ENCODE data around the gene MYLK3. TPM values are rescaled to one million over a fixed set of nuclear protein-coding genes. Genes with fewer than 3 reads are reported as not detected.
"Not testable (repeated sequence)": the region's sequence is repeated elsewhere in the genome, so short reads cannot be mapped to it uniquely, and the experiment has no call there.

MYLK3 gene
- total RNA-seq (2014; rRNA removed; shearing (Covaris generic)), result 0.21 and 0.53 TPM in 2 replicates

DNA sequence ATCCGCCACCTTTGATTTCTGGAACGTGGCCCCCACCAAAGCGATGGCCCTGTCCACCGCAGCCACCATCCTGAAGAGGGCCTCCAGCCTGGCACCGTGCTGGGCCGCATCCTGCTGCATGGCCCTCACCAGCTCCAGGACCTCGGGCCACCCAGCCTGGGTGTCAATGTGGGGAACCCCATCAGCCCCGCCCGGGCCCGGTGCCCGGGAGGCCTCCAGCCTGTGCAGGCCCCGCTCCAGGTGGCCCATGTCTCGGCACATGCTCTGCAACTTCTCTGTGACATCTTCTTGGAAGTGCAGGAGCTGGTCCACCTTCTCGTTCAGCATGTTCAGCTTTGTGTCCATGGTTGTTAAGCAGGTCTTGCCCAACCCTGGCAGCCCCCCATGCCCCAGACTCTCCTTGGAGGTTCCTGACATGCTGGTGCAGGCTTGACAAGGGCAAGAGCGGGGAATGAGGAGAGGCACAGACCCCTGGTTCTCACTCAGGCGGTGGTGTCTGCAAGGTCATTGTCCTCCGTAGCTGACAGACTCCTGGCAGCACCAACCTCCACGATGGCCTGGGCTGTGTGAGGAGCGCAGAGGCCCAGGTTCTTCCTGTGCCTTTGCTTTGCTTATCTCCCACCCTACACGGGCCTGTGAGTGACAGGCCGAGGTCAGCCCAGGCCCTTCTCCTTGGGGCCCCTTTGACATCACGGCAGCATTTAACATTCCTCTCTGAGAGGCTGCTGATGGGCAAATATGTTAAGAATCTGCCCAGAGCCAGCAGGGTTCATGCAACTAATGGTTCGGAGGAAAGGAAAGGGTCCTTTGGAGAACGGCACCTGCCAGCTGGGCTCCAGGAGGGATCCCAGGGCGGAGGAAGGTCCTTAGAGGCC is at the start of gene MYLK3:
Gene MYLK3, minus strand, starts transcription at position 568 of the 875 bp plus-strand sequence. Its CDS starts 151 bp downstream, at position 417.
- DNase-seq (ENCODE audit: low spot score), result no peak

DNA sequence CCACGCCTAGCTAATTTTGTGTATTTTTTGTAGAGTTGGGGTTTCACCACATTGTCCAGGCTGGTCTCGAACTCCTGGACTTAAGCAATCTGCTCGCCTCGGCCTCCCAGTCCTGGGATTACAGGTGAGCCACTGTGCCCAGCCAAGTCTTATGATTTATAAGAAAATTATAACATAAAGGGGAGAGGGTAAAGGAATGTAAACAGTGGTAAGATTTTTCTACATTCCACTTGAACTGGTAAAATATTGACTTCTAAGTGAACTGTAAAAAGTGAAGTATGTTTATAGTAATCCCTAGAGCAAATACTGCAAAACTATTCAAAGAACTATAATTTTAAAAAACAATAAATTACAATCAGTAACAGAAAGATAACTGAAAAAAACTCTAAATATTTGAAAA is 49.4 kb upstream of the MYLK3 start:
- DNase-seq (ENCODE audit: low spot score), result no peak

DNA sequence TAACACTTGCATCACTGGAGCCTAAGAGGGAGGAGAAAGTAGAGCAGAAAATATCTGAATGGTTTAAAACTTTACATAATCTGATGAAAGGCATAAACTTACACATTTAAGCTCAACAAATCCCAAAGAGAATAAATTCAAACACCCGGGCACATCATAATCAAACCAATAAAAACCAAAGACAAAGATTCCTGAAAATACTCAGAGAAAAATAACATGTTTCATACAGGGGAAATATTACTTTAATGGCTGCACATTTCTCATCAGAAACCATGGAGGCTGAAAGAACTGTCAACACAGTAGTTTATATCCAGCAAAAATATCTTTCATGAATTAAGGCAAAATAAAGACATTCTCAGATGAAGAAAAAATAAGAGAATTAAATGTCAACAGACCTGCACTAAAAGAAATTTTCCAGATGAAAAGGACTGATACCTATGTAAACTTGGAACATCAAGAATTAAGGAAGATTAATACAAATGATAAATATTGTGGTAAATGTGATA is 48.7 kb upstream of the MYLK3 start:
- DNase-seq (ENCODE audit: low spot score), result no peak

DNA sequence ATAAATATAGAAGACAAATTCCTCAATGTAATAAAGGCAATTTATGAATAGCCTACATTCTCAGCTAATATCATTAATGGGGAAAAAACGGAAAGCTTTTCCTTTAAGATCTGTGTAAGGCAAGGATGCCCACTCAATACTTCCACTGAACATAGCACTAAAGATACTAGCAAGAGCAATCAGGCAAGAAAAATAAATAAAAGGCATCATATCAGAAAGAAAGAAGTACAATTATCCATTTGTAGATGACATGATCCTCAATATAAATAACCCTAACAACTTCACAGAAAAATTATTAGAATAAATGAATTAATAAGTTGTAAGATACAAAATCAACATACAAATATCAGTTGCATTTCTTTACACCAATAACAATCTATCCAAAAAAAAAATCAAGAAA is 45.7 kb upstream of the MYLK3 start:
- no peak for DNase-seq (ENCODE audit: low spot score)

DNA sequence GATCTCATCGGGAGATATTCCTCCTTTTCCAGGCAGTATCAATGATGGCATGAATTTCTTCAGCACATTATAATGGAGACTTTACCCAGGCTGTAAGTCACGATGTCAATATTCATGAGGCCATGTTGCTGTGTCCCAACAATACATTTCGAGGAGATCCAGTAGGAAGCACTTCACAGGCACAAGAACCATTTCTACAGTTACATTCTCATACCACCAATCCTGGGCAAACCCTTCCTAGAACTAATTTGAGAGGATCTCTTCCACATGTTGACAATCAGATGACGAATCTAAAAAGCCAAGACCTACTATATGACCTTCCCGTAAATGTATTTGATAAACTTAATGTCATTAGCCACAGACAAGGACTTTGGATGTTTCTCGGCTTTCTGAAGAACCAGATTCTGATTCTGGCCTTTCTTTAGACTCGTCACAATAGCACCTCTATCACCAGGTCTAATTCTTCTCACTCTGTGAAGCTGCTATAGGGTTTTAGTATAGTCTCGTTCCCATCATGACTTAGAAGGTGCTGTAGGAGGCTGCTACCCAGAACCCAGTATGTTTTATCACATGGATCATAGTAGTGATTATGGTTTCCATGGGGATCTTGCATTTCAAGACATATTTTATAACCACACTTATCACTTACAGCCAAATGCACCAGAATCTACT is 42.6 kb upstream of the MYLK3 start:
- DNase-seq (ENCODE audit: low spot score), result no peak

DNA sequence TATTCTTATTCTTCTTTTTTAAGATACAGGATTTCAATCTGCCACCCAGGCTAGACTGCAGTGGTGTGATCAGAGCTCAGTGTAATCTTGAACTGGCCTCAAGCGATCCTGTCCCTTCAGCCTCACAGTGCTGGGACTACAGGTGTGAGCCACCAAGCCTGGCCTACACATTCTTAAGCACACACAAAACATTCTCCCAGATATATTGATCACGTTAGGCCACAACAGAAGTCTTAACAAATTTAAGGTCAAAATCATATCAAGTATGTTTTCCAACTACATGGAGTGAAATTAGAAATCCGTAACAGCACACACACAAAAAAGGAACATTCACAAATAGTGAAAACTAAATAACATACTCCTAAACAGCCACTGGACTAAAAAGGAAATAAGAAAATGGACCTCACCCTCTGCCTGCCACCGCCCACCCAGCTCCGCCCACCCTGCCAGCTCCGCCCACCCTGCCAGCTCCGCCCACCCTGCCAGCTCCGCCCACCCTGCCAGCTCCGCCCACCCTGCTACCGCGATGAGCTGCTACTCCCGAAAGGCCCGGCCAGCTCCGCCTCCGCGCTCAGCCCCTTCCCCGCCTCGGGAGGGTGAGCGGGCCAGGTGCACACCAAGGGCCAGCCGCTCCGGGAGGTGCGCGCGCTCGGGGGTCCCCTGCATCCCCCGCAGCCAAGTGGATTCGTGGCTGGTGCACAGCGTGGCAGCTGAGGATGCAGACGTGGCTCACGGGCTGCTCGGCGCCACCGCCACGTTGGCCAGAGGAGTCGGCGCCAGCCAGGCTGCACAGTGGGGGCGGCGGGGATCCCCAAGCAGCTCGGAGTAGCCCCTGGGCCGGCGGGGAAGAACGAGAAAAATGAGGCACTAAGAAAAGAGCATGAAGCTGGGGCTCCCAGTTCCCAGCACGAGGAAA is 41.6 kb upstream of the MYLK3 start:
- DNase-seq (ENCODE audit: low spot score), result peak; percentile 69

DNA sequence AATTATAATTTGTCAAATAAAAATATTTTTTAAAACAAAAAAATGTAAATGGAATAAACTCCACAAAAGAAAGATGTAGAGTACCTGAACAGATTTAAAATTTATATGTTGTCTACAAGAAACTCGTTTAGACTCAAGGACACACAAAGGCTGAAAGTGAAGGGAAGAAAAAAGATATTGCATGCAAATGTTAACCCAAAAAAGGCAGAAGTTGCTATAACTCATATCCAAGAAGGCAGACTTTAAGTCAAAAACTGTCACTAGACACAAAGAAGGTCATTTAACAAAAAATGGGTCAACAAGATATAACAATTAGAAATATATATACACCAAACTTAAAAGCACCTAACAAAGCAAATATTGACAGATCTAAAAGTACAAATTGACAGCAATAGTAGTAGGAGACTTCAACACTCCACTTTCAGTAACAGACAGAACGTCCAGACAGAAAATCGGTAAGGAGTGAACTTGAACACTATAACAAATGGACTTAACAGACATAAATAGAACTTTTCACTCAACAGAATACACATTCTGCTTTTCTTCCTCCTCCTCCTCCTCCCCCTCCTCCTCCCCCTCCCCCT is 40.8 kb upstream of the MYLK3 start:
- DNase-seq (ENCODE audit: low spot score), result peak; percentile 21

DNA sequence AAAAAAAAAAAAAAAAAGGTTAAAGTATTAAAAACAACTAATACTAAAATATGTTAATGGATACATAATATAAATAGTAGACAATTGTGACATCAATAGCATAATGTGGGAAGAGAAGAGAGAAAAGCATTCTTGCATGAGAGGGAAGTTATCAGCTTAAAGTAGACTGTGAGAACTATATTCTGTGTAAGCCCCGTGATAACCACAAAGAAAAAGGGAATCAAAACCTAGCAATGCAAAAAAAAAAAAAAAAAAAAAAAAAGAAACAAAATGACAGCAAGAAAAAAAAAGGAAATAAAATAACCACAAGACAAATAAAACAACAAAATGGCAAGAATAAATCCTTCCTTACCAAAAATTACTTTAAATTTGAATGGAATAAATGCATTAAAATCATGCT is 39.8 kb upstream of the MYLK3 start:
- no peak for DNase-seq (ENCODE audit: low spot score)

DNA sequence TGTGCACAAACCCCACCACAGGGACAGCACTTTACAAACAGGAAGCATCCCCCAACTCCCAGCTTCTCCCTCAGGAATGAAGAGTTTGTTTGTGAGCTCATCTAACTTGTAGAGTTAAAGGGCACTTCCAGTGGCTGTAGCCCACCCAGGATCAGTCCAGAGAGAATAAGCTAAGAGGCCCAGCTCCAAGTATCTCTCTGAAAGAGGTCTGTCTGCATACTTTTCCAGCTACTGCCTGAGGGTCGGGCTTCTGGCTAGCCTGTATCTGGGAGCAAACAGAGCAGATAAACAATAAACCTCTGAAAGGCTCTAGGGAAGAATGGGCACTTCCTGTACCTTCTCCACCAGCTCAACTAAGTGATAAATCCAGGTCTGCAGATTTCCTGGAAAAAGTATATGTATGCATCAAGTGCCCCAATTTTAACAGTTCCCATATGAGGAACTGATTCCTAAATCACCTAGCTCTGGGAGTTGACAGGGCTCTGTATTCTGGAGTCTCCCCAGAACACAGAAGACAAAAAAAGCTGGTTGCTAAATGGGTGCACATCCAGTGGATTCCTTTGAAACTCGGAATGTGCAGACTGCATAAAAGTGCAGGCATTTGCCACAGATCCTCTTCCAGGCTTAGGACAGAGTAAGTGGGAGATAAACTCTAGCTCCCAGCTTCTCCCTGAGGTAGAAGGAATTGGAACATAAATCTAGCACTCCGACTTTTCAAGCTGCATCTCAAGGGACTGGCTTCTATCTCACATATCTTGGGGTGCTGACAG is 37.1 kb upstream of the MYLK3 start:
- DNase-seq (ENCODE audit: low spot score), result no peak

DNA sequence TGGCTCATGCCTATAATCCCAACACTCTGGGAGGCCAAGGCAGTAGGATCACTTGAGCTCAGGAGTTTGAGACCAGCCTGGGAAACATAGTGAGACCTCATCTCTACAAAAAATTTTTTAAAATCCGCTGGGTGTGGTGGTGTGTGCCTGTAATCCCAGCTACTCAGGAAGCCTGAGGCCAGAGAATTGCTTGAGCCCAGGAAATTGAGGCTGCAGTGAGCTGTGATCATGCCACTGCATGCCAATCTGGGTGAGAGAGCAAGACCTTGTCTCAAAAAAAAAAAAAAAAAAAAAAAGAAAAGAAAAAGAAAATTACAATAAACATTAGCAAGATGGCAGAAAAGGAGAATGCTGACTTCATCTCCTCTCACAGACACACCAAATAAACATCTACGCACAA is 36.4 kb upstream of the MYLK3 start:
- DNase-seq (ENCODE audit: low spot score), result not testable (repeated sequence)

DNA sequence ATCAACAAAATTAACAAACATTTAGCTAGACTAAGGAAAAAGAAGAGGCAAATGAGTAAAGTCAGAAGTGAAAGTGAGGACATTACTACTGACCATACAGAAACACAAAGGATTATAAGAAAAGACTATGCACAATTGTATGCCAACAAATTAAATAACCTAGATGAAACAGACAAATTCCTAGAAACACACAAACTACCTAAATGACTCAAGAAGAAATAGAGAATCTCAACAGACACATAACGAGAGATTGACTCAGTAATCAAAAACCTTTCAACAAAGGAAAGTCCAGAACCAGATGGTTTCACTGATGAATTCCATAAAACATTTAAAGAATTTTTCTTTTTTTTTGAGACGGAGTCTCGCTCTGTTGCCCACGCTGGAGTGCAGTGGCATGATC is 35.7 kb upstream of the MYLK3 start:
- DNase-seq (ENCODE audit: low spot score), result no peak

DNA sequence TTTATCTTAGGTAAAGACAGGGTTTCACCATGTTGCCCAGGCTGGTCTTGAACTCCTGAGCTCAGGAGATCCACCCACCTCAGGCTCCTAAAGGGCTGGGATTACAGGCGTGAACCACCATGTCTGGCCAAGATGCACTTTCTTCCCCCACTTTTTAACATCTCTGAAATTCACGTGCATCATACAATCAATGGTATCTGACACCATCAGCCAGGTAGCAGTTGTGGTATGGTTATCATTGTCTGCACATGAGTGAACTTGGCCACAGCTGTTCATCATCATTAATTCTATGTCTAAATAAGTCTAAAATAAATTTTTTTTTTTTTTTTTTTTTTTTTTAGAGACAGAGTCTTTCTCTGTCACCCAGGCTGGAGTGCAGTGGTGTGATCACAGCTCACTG is 34.2 kb upstream of the MYLK3 start:
- no peak for DNase-seq (ENCODE audit: low spot score)

DNA sequence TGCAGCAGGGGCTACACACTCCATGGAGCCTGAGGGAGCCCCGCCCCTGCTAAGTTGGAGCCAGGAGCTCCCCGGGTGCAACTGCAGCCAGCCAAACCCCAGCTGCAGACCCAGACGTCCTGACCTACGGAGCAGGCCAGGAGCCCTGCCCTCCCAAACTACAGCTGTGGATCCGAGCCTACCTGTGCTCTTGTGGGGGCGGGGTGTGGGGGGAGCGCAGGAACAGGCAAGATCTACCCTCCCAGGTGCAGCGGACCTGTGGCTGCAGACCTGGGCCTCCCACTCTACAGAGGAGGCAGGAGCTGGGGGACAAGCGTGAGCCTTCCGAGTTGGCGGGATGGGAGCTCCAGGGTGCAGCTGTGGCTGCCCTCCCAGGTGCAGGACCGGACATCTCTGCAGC is 29.7 kb upstream of the MYLK3 start:
- no peak for DNase-seq (ENCODE audit: low spot score)

DNA sequence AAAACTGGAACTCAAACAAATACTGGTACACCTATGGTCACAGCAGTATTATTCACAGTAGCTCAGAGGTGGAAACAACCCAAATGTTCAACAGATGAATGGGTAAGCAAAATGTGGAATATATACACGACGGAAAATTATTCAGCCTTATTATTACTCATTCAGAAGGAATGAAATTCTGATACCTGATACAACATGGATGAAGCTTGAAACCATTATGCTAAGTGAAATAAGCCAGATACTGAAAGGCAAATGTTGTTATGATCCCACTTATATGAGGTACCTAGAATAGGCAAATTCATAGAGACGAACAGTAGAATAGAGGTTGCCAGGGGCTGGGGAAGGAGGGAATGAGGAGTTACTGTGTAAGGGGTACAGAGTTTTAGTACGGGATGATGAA is 27.1 kb upstream of the MYLK3 start:
- DNase-seq (ENCODE audit: low spot score), result no peak

DNA sequence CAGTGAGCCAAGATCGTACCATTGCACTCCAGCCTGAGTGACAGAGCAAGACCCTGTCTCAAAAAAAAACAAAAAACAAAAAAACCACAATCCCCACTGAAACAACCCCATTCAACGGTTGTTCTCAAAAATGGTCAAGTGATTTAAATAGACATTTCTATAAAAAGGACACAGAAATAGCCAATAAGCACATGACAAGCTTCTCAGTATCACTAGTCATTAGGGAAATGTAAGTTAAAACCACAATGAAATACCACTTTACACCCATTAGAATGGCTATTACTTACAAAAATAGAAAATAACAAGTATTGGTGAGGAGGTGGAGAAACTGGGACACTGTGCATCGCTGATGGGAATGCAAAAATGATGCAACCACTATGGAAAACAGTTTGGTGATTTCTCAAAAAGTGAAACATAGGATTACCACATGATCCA is 26.6 kb upstream of the MYLK3 start:
- no peak for DNase-seq (ENCODE audit: low spot score)

DNA sequence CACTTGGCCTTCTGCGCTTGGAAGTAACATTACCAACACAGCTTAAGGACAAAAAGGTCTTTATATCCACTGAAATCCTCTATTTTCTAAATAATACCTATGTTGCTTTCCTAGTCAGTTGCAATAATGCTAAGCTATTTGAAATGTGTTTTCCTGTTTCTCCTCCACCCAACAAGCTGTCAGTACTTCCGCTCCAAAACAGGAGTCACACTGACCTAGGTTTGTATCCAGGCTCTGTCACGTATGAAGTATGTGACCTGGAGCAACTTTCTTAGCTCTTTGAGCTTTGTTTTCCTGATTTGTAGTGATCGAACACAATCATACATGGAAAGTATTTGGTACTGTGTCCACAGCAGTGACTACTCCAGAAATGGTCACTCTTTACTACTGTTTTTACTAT is 24.3 kb upstream of the MYLK3 start:
- no peak for DNase-seq (ENCODE audit: low spot score)

DNA sequence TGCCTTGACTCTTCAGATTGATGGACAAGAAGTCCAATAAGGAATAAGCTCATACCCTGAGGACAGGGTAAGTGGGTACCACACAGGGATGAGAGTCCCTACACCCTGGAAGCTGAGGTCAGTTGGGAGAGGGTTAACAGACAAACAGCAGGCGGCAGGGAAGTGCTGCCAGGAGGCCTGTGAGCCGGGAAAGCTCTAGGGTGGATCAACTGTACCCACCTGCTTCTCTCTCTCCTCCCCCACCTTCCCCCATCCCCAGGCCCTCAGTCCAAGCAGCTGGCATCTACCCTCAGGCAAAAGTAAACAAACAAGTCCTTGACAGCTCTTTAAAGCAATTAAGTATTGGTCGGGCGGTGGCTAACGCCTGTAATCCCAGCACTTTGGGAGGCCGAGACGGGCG is 20.7 kb upstream of the MYLK3 start:
- no peak for DNase-seq (ENCODE audit: low spot score)

DNA sequence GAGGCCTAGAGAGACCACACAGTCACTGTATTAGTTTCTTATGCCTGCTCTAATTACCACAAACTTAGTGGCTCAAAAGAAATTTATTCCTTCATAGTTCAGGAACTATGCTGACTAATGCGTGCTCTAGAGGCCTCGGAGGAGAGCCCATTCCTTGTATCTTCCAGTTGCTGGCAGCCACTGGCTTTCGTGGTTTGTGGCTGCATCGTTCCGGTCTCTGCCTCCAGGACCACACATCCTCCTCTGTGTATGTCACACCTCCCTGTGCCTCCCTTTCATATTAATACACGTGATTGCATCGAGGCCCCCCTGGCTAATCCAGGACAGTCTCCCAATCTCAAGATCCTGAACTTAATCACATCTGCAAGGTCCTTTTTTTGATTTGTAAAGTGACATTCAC is 16.9 kb upstream of the MYLK3 start:
- no peak for DNase-seq (ENCODE audit: low spot score)

DNA sequence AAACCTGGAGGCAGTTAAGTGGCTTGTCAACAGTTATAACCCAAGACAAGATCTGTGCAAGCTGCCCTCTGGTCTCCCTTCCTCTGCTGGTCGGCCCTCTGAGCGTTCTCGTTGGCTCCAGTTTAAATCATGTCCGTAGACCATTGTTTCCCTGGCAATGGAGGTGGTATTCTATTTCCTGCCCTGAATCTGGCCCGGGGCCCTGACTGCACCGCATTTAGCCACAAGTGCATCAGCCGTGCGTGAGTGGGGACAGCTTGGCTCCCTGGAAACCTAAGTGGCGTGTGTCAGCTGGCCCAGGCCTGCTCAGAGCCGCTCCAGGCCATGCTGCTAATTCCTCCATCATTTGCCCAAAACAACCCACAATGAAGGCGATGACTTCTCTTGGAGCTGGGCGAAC is 15.0 kb upstream of the MYLK3 start:
- no peak for DNase-seq (ENCODE audit: low spot score)

DNA sequence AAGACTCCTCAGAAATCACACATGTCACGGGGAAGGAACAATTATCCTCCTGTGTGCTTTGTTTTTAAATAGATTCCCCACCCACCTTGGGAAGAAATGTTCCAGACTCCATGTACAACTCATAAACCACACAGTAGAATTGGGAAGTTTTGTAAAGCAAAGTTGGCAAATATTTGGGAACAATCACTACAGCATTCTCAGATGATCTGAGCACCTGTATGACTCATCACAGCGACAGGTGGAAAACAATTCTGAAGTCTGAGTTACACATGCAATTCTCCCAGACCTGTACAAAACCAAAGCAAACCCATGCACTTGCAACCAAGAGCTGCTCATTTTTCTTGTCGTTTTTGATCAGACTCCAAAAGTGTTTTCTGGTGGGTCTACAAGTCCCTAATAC is 14.4 kb upstream of the MYLK3 start:
- DNase-seq (ENCODE audit: low spot score), result no peak

DNA sequence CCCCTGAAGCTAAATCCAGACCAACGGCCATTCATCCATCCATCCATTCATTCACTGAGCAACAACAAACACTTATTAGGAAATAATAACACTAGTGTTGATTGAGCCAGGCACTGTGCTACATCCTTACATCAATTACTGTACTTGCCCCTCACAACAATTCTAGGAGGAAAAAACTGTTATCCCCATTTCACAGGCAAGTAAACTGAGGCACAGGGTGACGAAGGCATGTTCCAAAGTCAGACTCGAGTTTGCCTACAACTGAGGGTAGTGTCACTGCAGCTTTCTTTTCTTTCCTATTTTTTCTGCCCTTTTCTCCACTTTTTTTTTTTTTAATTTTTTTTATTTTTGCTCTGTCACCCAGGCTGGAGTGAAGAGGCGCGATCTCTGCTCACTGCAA is 11.2 kb upstream of the MYLK3 start:
- DNase-seq (ENCODE audit: low spot score), result no peak

Data from HT-29 (cell line).